ENCODE measurements around the gene ERCC6L2. TPM values are rescaled to one million over a fixed set of nuclear protein-coding genes. Genes with fewer than 3 reads are reported as not detected.

ERCC6L2 gene
- total and polyA plus RNA-seq, 9 of the 15 experiments (the other 6 are each of a cell fraction or from before 2014, with no cell fraction given) = 7.8 to 42.8 (median 23.6) TPM

DNA sequence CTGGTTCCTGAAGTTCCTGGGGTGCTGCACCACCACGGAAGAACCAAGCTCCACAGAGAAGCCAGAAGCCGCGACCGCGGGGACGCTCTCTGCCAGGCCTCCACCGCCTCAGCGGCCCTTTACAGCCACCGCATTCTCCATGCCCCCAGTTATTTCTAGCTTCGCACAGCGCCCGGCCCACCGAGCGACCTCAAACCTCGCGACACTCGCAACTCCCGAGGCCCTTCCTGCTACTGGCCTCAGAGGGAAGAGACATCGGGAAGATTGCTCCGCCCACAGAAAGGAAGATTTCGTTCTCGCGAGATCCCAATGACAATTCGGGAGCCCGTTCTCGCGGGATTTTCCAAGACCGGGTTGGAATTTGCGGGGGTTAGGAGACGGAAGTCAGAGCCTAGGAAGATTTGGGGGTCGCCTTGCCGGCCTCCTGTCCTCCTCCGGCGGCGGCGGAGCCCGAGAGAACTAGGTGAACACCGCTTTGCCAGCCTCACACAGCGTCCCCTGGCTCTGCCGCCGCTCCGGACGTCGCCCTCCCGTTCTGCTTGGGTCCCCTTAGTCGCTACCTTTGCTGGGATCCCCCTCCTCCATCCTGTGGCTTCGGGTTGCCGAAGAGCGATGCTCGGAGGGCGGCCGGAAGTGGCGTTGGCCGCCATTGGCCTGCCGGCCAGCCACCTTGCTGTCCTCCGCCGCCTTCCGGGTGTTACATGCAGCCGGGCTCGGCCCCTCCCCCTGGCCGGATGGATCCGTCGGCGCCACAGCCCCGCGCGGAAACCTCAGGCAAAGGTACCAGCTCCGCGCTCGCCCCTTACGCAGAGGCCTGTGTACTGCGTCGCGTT lies at the start of gene ERCC6L2 (continued):
- TF ChIP-seq, protein P1, sequence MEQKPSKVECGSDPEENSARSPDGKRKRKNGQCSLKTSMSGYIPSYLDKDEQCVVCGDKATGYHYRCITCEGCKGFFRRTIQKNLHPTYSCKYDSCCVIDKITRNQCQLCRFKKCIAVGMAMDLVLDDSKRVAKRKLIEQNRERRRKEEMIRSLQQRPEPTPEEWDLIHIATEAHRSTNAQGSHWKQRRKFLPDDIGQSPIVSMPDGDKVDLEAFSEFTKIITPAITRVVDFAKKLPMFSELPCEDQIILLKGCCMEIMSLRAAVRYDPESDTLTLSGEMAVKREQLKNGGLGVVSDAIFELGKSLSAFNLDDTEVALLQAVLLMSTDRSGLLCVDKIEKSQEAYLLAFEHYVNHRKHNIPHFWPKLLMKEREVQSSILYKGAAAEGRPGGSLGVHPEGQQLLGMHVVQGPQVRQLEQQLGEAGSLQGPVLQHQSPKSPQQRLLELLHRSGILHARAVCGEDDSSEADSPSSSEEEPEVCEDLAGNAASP (IDR thresholded peaks at IDR 0.05) = no peak
- TF ChIP-seq ARNT (IDR thresholded peaks at IDR 0.05) (no peak), TAF1 (IDR thresholded peaks at IDR 0.05; ENCODE audit: control insufficient read depth, extremely low read depth, insufficient read depth, low read length, severe bottlenecking) (peak; percentile 95), CBX3 (IDR thresholded peaks at IDR 0.05; ENCODE audit: borderline replicate concordance in 1 of 2, low read length in 2 of 2) (peak in 1 of 2 experiments; percentile 78; a peak in 2 of 3 replicates), ZBTB12 (CRISPR knock-in tag; IDR thresholded peaks at IDR 0.05) (peak; percentile 38; the same call in 1 of the 2 replicates), CREB3L1 (IDR thresholded peaks at IDR 0.05; ENCODE audit: borderline replicate concordance, low read depth) (peak; percentile 99), SREBF1 (IDR thresholded peaks at IDR 0.05; ENCODE audit: borderline replicate concordance, low read depth, low read length) (no peak), FOXO4 (CRISPR knock-in tag; IDR thresholded peaks at IDR 0.05) (no peak), ZKSCAN1 (IDR thresholded peaks at IDR 0.05; ENCODE audit: low read depth, low read length) (peak; percentile 38; the same call in 1 of the 2 replicates)
- TF ChIP-seq, protein P2, sequence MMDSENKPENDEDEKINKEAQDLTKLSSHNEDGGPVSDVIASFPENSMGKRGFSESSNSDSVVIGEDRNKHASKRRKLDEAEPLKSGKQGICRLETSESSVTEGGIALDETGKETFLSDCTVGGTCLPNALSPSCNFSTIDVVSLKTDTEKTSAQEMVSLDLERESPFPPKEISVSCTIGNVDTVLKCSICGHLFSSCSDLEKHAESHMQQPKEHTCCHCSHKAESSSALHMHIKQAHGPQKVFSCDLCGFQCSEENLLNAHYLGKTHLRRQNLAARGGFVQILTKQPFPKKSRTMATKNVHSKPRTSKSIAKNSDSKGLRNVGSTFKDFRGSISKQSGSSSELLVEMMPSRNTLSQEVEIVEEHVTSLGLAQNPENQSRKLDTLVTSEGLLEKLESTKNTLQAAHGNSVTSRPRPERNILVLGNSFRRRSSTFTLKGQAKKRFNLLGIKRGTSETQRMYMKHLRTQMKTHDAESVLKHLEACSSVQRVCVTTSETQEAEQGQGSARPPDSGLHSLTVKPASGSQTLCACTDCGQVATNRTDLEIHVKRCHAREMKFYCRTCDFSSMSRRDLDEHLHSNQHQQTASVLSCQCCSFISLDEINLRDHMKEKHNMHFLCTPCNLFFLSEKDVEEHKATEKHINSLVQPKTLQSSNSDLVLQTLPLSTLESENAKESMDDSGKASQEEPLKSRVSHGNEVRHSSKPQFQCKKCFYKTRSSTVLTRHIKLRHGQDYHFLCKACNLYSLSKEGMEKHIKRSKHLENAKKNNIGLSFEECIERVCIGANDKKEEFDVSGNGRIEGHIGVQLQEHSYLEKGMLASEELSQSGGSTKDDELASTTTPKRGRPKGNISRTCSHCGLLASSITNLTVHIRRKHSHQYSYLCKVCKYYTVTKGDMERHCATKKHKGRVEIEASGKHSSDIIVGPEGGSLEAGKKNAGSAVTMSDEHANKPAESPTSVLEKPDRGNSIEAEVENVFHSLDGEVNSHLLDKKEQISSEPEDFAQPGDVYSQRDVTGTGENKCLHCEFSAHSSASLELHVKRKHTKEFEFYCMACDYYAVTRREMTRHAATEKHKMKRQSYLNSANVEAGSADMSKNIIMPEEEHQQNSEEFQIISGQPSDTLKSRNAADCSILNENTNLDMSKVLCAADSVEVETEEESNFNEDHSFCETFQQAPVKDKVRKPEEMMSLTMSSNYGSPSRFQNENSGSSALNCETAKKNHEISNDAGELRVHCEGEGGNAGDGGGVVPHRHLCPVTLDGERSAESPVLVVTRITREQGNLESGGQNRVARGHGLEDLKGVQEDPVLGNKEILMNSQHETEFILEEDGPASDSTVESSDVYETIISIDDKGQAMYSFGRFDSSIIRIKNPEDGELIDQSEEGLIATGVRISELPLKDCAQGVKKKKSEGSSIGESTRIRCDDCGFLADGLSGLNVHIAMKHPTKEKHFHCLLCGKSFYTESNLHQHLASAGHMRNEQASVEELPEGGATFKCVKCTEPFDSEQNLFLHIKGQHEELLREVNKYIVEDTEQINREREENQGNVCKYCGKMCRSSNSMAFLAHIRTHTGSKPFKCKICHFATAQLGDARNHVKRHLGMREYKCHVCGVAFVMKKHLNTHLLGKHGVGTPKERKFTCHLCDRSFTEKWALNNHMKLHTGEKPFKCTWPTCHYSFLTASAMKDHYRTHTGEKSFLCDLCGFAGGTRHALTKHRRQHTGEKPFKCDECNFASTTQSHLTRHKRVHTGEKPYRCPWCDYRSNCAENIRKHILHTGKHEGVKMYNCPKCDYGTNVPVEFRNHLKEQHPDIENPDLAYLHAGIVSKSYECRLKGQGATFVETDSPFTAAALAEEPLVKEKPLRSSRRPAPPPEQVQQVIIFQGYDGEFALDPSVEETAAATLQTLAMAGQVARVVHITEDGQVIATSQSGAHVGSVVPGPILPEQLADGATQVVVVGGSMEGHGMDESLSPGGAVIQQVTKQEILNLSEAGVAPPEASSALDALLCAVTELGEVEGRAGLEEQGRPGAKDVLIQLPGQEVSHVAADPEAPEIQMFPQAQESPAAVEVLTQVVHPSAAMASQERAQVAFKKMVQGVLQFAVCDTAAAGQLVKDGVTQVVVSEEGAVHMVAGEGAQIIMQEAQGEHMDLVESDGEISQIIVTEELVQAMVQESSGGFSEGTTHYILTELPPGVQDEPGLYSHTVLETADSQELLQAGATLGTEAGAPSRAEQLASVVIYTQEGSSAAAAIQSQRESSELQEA (IDR thresholded peaks at IDR 0.05; ENCODE audit: low read depth) = no peak
- TF ChIP-seq, protein P3, sequence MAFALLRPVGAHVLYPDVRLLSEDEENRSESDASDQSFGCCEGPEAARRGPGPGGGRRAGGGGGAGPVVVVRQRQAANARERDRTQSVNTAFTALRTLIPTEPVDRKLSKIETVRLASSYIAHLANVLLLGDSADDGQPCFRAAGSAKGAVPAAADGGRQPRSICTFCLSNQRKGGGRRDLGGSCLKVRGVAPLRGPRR (CRISPR knock-in tag; IDR thresholded peaks at IDR 0.05) = no peak

Measured in K562 (cell line).